Stromal cell of bone marrow (primary cell): ENCODE results near the gene LRBA.

Source experiments
- DNase-seq: peaks from one replicate; pipeline ENCODE4 v3.0.0-alpha.2; 2012; ENCODE audit warnings: low read depth

The LRBA gene

DNA sequence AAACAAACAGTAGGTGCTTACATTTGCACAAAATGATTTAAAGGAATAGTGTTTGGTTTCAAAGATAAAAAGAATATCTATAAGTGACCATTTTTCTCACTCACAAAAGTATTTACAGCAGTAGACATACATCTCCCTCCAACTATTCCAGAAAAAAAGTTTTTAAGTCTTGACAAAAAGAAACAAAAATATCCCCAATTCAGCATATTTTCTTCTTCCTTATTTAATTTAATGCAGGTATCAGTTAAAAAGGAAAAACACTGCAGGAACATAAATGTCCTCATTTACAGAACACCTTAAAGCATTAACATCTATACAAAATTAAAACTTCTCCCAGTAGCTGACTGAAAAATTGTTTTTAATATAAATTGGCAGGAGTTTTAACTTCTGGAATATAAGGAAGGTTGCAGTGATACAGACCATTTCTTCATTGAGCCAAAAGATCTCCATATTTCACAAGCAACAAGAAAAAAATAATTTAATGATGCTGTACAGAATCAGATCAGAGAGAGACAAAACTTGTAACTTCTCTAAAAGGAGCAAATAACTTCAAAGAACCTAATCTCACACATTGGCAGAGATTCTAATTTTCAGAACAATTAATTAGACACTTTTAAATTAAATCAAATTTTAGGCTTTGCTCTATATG is 428.8 kb downstream of the LRBA start:
- no peak for DNase-seq

DNA sequence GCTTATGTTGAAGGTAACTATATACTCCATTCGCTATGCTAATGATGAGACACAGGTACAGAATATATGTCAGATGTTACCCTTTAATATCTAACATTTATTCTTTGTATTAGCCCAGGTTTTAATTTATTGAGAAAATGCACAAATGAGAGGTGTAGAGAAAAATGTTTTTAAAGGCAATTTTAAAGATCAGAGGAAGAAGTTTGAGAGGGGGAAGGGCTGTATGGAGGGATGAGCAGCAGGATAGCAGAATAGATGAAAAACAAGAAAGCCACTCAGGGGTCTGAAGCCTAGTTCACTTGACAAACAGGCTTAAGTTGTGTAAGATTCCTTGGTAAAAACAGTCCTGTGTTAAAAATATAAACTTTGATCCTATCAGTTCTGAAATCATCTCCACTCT is 429.5 kb downstream of the LRBA start:
- no peak for DNase-seq

DNA sequence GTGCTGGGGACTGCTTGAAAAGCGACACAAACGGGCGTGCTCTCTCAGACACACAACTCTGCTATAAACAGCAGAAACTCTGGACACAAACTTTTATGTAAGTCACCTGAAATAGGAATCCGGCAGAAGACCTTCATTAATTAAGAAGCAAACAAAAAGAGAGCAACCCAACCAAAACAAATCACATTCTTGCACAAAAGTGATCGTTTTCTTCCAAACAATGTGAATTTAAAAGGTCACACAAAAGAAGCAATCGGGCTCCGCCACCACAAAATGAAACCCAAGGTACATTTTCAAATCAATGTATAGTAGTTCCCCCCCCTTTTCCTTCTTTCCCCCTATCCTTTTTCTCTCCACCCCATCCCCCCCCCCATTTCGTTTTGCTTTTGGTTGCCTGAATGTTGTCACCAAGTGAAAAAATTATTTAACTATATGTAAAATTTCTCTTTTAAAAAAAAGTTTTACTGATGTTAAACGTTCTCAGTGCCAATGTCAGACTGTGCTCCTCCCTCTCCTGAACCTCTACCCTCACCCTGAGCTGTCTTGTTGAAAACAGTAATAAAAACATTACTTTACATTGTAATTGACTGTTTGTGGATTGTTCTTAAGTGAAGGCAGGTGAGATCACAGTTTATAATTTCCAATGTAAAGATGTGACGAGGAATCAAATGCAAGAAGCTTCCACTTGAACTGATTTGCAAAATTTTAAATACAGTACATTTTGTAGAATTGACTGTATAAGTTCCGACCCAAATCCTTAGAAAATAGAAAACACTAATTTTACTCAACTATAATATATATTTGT is 430.8 kb downstream of the LRBA start:
- DNase-seq: no peak

DNA sequence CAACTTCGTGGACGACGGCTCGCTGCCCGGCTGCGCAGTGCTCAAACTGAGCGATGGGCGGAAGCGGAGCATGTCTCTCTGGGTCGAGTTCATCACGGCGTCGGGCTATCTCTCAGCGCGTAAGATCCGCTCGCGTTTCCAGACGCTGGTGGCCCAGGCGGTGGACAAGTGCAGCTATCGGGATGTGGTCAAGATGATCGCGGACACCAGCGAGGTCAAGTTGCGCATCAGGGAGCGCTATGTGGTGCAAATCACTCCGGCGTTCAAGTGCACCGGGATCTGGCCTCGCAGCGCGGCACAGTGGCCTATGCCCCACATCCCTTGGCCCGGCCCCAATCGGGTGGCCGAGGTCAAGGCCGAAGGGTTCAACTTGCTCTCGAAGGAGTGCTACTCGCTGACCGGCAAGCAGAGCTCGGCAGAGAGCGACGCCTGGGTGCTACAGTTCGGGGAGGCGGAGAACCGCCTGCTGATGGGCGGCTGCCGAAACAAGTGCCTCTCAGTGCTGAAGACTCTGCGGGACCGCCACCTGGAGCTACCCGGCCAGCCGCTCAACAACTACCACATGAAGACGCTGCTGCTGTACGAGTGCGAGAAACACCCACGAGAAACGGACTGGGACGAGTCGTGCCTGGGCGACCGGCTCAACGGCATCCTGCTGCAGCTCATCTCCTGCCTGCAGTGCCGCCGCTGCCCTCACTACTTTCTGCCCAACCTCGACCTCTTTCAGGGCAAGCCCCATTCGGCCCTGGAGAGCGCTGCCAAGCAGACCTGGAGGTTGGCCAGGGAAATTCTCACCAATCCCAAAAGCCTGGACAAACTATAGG is 431.6 kb downstream of the LRBA start:
- DNase-seq: no peak

DNA sequence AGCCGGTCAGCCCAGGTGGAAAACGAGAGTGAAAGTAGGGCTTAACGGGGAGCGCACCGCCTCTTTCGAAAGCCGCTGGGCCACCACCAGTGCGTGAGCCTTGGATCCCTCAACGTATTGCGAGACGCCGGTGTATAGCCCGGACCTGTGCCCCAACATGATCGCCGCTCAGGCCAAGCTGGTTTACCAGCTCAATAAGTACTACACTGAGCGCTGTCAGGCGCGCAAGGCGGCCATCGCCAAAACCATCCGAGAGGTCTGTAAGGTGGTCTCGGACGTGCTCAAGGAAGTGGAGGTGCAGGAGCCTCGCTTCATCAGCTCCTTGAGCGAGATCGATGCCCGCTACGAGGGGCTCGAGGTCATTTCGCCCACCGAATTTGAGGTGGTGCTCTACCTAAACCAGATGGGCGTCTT is 432.2 kb downstream of the LRBA start:
- DNase-seq: no peak

DNA sequence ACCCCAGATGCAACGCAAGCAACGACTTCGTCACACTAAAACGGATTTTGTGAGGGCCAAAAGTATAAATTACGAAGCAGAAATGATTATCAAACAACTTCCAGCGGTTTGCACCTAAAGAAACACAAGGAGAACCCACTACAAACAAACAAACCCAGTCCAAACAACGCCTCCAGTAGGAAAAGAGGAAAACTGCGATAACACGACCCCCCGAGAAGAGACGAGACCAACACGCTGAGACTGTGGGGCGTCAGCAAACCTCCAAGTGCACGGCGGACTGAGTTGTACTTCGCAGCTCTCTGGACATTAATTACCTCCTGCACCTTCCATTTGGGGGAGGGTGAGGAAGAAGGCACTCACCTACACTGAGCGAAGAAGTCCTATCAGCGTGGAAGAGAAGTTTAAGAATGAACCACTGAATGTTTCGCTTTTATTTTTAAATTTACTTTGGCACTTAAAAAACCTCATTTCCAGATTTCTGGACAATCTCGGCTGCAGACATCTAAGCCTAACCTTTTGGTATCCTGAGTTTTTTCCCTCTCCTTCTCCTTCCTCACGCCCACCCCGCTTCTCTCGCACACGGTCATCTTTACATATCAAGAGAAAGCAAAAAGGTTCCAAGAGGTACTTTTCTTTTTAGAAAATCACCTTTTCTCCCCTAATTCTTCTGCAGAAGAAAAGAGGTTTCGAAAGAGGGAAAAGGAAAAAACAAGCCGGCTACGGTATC is 432.8 kb downstream of the LRBA start, which contains the start of gene MAB21L2:
Gene MAB21L2 (plus strand): TSS at position 6 of the 727 bp plus-strand sequence. CDS start 879 bp downstream, outside the sequence.
- no peak for DNase-seq

DNA sequence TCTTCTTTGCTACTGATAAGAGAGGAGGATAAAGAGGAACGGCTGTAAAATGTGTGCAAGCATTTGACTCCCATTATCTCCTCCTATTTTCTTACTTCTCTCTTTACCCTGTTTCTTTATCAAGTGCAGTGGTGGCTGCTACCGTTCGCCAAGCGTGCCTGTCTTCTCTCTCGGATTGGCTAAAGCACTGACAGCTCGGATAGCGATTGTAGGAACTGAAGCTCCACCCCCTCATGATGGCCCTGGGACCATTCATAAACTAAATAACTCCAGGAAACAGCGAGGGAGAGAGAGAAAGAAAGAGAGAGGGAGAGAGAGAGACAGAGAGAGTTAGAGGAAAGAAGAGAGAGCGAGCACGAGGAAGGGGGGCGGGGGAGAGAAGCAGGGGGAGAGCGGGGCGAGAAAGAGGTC is 433.4 kb downstream of the LRBA start:
- DNase-seq: no peak

DNA sequence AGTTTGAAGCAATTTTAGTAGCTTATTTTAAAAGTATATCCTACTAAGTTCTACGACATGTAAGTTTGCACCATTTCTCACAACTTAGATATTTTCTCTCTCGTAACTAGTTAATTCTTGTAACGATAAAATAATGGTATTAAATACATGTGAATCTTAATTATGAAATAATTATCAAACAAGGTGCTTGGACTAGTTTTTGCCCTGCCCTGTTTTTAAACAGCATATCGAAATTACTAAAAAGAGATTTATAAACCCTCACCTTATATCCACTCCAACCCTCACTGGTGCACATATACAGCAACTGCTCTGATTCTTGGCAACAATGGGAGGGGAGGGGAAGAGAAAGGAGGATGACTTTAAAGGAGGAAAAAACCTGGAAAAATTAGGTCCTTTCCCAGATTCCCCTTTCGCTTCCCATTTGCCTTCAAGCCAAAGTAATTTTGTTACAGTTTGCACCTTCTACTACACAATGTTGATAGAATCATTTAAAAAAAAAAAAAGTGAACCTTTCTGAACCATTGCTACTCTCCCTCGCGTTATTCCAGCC is 434.0 kb downstream of the LRBA start:
- DNase-seq: no peak

DNA sequence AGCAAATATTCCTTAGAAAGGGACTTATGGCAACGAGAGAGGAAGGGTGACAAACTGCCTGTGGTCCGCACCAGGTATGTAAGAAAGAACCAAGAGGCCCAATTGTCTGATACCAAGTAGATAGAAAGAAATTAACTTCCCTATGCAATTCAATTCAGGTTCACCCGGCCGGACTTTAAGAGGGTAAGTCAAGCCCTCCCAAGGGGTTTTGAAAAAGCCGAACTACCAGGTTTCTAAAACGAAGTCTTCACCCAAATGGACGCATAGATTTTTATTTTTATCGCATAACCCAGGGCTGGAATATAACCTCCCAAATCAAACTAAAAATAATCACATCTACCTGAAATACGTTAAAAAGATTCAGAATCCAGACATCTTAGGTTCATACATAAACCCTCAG is 434.8 kb downstream of the LRBA start:
- no peak for DNase-seq

GRCh38 chr4:150579551-150580234 is 435.4 kb downstream of the LRBA start:
- DNase-seq: no peak

- DNase-seq: no peak
These were observed 436.2 kb downstream of the LRBA start for GRCh38 chr4:150578745-150579501.

- DNase-seq: no peak
These were observed 437.3 kb downstream of the LRBA start for GRCh38 chr4:150577796-150578195.

GRCh38 chr4:150574678-150575077 is 440.4 kb downstream of the LRBA start:
- no peak for DNase-seq

GRCh38 chr4:150573534-150573933 is 441.6 kb downstream of the LRBA start:
- DNase-seq: peak; percentile 29

- DNase-seq: no peak
These were observed 442.2 kb downstream of the LRBA start for GRCh38 chr4:150572704-150573504.

- DNase-seq: no peak
These were observed 444.2 kb downstream of the LRBA start for GRCh38 chr4:150570862-150571261.

- no peak for DNase-seq
These were observed 445.0 kb downstream of the LRBA start for GRCh38 chr4:150569998-150570535.

GRCh38 chr4:150569384-150569987 is 445.6 kb downstream of the LRBA start:
- DNase-seq: peak; percentile 43

DNA sequence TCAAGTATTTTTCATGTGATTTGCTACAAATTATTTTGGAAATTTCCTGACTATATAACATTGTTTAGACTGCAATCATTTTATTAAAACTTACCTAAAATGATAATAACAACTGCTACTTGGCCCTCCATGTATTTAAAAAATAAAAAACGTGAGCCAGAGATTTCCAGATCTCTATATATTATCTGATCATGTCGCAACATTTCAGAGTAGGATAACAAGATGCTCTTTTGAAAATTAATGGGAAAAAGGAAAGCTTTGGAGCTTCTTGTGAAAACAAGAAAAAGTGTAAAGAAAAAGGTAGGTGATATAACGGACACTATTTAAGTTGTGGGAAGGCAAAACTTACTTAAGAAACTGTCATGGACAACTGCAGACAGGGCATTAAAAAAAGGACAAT is 448.0 kb downstream of the LRBA start:
- DNase-seq: no peak
